Neutrophil (primary cell): ENCODE results near the gene ARHGAP40.

Experiments
- H3K27ac ChIP-seq: fragments of 200-600 bp; sonication (generic); 2 replicates; pipeline ENCODE4 v1.5.1; 2016; ENCODE audit warnings: mild to moderate bottlenecking, moderate library complexity
- H3K27me3 ChIP-seq: fragments of 200-600 bp; sonication (generic); 2 replicates; pipeline ENCODE4 v1.6.0; 2016; ENCODE audit warnings: mild to moderate bottlenecking
- H3K36me3 ChIP-seq: fragments of 200-600 bp; sonication (generic); 2 replicates; pipeline ENCODE4 v1.5.1; 2017
- H3K4me1 ChIP-seq, 2 experiments: fragments of 200-600 bp in 1 of 2; sonication (generic) in 1 of 2; 1 replicate in 1 of 2; 2 replicates in 1 of 2; pipeline versions ENCODE4 v1.5.1 to v1.6.1; 2013 to 2016; ENCODE audit warnings: low read depth in 1 of 2, low read length in 1 of 2, mild to moderate bottlenecking in 1 of 2, moderate library complexity in 1 of 2; ENCODE audit not compliant: control insufficient read depth in 1 of 2, insufficient read depth in 1 of 2
- H3K4me3 ChIP-seq, 2 experiments: fragments of 200-600 bp in 1 of 2; sonication (generic) in 1 of 2; 1 replicate in 1 of 2; 2 replicates in 1 of 2; pipeline ENCODE4 v1.5.1; 2013 to 2016; ENCODE audit warnings: low read depth in 1 of 2, low read length in 1 of 2, mild to moderate bottlenecking in 1 of 2, moderate library complexity in 1 of 2
- H3K9me3 ChIP-seq: fragments of 200-600 bp; sonication (generic); 2 replicates; pipeline ENCODE4 v1.5.1; 2016
- CTCF ChIP-seq: fragments of 200-600 bp; sonication (generic); IDR thresholded peaks from 2 replicates; pipeline ENCODE4 v1.5.1; 2016; ENCODE audit warnings: antibody characterized with exemption

ARHGAP40 gene

GRCh38 chr20:38658879-38659596 is 57.4 kb downstream of the ARHGAP40 start:
- H3K4me1 ChIP-seq: no peaks in the 10 kb centered on the region
- H3K27ac ChIP-seq: no peak overlapping the region
- no peaks in the 10 kb centered on the region for H3K9me3 ChIP-seq
- H3K4me3 ChIP-seq: no peak overlapping the region
- TF ChIP-seq CTCF: no peak
- H3K27me3 ChIP-seq: peaks cover 58% of the 10 kb centered on the region
- H3K36me3 ChIP-seq: no peaks in the 10 kb centered on the region

- H3K27me3 ChIP-seq: peaks cover 58% of the 10 kb centered on the region
- no peaks in the 10 kb centered on the region for H3K36me3 ChIP-seq
- H3K4me1 ChIP-seq: no peaks in the 10 kb centered on the region
- no peaks in the 10 kb centered on the region for H3K9me3 ChIP-seq
- TF ChIP-seq CTCF: no peak
- no peak overlapping the region for H3K4me3 ChIP-seq
- H3K27ac ChIP-seq: no peak overlapping the region
These were observed 57.9 kb downstream of the ARHGAP40 start for GRCh38 chr20:38659597-38659880.

GRCh38 chr20:38660429-38660828 is 58.8 kb downstream of the ARHGAP40 start:
- no peaks in the 10 kb centered on the region for H3K4me1 ChIP-seq
- no peak overlapping the region for H3K4me3 ChIP-seq
- H3K36me3 ChIP-seq: no peaks in the 10 kb centered on the region
- peaks cover 57% of the 10 kb centered on the region for H3K27me3 ChIP-seq
- no peaks in the 10 kb centered on the region for H3K9me3 ChIP-seq
- H3K27ac ChIP-seq: no peak overlapping the region
- TF ChIP-seq CTCF: no peak

- Histone ChIP-seq H3K4me1 (no peaks in the 10 kb centered on the region), H3K9me3 (no peaks in the 10 kb centered on the region), H3K27me3 (peaks cover 61% of the 10 kb centered on the region), H3K27ac (no peak overlapping the region), H3K36me3 (no peaks in the 10 kb centered on the region), H3K4me3 (no peak overlapping the region)
- no peak for TF ChIP-seq CTCF
These were observed 62.1 kb downstream of the ARHGAP40 start for GRCh38 chr20:38663660-38664059.

- TF ChIP-seq CTCF: no peak
- no peaks in the 10 kb centered on the region for H3K36me3 ChIP-seq
These were observed 62.7 kb downstream of the ARHGAP40 start for GRCh38 chr20:38664284-38664683.

GRCh38 chr20:38665094-38665493 is 63.5 kb downstream of the ARHGAP40 start:
- Histone ChIP-seq H3K4me1 (no peaks in the 10 kb centered on the region), H3K27me3 (peaks cover 61% of the 10 kb centered on the region), H3K4me3 (no peak overlapping the region), H3K36me3 (no peaks in the 10 kb centered on the region), H3K27ac (no peak overlapping the region), H3K9me3 (no peaks in the 10 kb centered on the region)
- no peak for TF ChIP-seq CTCF

More at GRCh38 chr20:38664284-38664683, 62.7 kb downstream of the ARHGAP40 start:
- Histone ChIP-seq H3K4me1 (no peaks in the 10 kb centered on the region), H3K9me3 (no peaks in the 10 kb centered on the region), H3K27me3 (peaks cover 61% of the 10 kb centered on the region), H3K4me3 (no peak overlapping the region), H3K27ac (no peak overlapping the region)
